ENCODE results near the gene BRICD5. TPM values are rescaled to one million over a fixed set of nuclear protein-coding genes. Genes with fewer than 3 reads are reported as not detected.

The BRICD5 gene
- total and polyA plus RNA-seq, 4 donors = 2.1 to 13.5 (median 9.3) TPM

DNA sequence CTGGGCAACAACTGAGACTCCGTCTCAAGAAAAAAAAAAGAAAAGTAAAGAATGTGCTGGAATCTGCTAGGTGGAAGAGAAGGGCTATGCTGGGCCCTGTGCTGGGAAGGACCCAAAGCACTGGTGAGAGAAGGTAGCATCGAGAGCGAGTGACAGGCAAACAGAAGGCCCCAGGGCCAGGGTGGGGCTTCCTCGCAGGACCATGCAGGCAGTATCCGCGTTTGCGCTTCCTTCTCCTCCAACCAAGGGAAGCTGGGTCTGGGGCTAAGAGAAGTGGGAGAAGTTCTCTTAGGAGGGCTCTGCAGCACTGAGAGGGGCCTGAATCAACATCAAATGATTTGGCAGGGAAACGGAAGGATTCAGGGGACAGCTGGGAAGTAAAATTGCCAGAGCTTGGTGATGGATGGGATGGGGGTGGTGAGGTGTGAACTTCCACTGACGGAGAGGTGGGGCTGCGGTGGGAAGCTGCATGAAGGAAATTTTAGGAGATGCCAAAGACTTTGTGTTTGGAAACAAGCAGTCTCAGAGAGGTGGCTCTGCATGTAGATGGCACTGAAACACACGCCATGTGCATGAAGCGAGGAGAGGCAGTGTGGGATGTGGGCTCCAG, 46.0 kb upstream of the BRICD5 start:
- no peak overlapping the region for H3K4me3 ChIP-seq
- peaks cover 29 to 52% (median 38%) of the 10 kb centered on the region in 4 donors for H3K36me3 ChIP-seq (ENCODE audit: control insufficient read depth in 4 of 4, insufficient read depth in 4 of 4, low read length in 4 of 4)
- ATAC-seq (ENCODE audit: insufficient read depth, low FRiP score) = no peak
- 90 to 94% methylated on average over 12 of the region's 12 CpGs for WGBS, 2 donors
- no peak for DNase-seq
- H3K27me3 ChIP-seq (ENCODE audit: control insufficient read depth in 3 of 3, insufficient read depth in 3 of 3, low read length in 2 of 3) = no peaks in the 10 kb centered on the region
- no peak overlapping the region for H3K27ac ChIP-seq (ENCODE audit: low read depth in 1 of 2, low read length in 1 of 2)
- H3K4me1 ChIP-seq (ENCODE audit: control insufficient read depth in 5 of 5, insufficient read depth in 5 of 5, low read length in 5 of 5) = peaks cover 0 to 7% (median 3%) of the 10 kb centered on the region in 5 donors
- H3K9me3 ChIP-seq (ENCODE audit: control insufficient read depth in 4 of 4, insufficient read depth in 3 of 4, low read length in 3 of 4) = no peaks in the 10 kb centered on the region
- TF ChIP-seq CTCF (IDR thresholded peaks at IDR 0.05; ENCODE audit: control extremely low read depth, extremely low read depth) = no peak
- no peak overlapping the region for H3K9ac ChIP-seq (ENCODE audit: insufficient read depth in 1 of 2, low read length in 2 of 2)

DNA sequence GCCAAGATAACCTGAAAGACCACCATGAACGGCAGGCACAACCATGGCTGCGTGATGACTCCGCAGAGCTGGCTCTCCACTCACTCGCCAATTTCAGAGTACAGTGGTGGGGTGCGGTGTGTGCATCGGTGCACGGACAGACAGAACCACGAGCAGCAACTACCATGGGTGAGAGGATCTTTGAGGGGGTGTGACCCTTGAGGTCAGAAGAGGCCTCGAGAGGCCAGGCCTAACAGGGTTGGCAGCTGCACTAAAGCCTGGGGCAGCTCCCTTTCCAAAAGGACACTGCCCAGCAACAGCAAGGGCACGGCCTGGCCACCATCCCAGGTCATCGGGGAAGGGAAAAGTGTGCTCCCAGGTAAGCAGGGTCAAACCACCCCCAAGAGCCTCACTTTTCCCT, 42.6 kb upstream of the BRICD5 start:
- Histone ChIP-seq H3K9me3 (ENCODE audit: control insufficient read depth in 4 of 4, insufficient read depth in 3 of 4, low read length in 3 of 4) (no peaks in the 10 kb centered on the region), H3K4me3 (no peak overlapping the region), H3K27ac (ENCODE audit: low read depth in 1 of 2, low read length in 1 of 2) (no peak overlapping the region), H3K4me1 (ENCODE audit: control insufficient read depth in 5 of 5, insufficient read depth in 5 of 5, low read length in 5 of 5) (peaks cover 0 to 18% (median 5%) of the 10 kb centered on the region in 5 donors), H3K36me3 (ENCODE audit: control insufficient read depth in 4 of 4, insufficient read depth in 4 of 4, low read length in 4 of 4) (peaks cover 21 to 37% (median 29%) of the 10 kb centered on the region in 4 donors), H3K9ac (ENCODE audit: insufficient read depth in 1 of 2, low read length in 2 of 2) (no peak overlapping the region), H3K27me3 (ENCODE audit: control insufficient read depth in 3 of 3, insufficient read depth in 3 of 3, low read length in 2 of 3) (no peaks in the 10 kb centered on the region)
- DNase-seq = no peak
- no peak for ATAC-seq (ENCODE audit: insufficient read depth, low FRiP score)
- TF ChIP-seq CTCF (IDR thresholded peaks at IDR 0.05; ENCODE audit: control extremely low read depth, extremely low read depth) = no peak
- 92 to 94% methylated on average over 11 of the region's 11 CpGs for WGBS, 2 donors

- Histone ChIP-seq H3K9me3 (ENCODE audit: control insufficient read depth in 4 of 4, insufficient read depth in 3 of 4, low read length in 3 of 4) (no peaks in the 10 kb centered on the region), H3K4me1 (ENCODE audit: control insufficient read depth in 5 of 5, insufficient read depth in 5 of 5, low read length in 5 of 5) (peaks cover 0 to 18% (median 5%) of the 10 kb centered on the region in 5 donors), H3K36me3 (ENCODE audit: control insufficient read depth in 4 of 4, insufficient read depth in 4 of 4, low read length in 4 of 4) (peaks cover 18 to 34% (median 27%) of the 10 kb centered on the region in 4 donors), H3K27ac (ENCODE audit: low read depth in 1 of 2, low read length in 1 of 2) (no peak overlapping the region), H3K27me3 (ENCODE audit: control insufficient read depth in 3 of 3, insufficient read depth in 3 of 3, low read length in 2 of 3) (no peaks in the 10 kb centered on the region), H3K4me3 (no peak overlapping the region), H3K9ac (ENCODE audit: insufficient read depth in 1 of 2, low read length in 2 of 2) (peak overlapping the region in 1 of 2 donors; percentile 23)
- no peak for ATAC-seq (ENCODE audit: insufficient read depth, low FRiP score)
- TF ChIP-seq CTCF (IDR thresholded peaks at IDR 0.05; ENCODE audit: control extremely low read depth, extremely low read depth) = no peak
- 96 to 97% methylated on average over 7 of the region's 7 CpGs for WGBS, 2 donors
- DNase-seq = no peak
Observed at GRCh38 chr16:2252806-2253148, 42.1 kb upstream of the BRICD5 start.

All from lung (tissue), 12 donors.